HG02588 (cell line): Measurements from ENCODE around the gene SLC22A4.
A peak's percentile ranks its signal among the peaks of the same experiment; 100 is the strongest.

Experiments
- ATAC-seq: cut with Tn5 transposase; IDR thresholded peaks from one replicate; pipeline ENCODE4 v1.9.1; 2021; ENCODE audit warnings: mild to moderate bottlenecking, moderate library complexity; ENCODE audit not compliant: unreplicated experiment

The SLC22A4 gene

DNA sequence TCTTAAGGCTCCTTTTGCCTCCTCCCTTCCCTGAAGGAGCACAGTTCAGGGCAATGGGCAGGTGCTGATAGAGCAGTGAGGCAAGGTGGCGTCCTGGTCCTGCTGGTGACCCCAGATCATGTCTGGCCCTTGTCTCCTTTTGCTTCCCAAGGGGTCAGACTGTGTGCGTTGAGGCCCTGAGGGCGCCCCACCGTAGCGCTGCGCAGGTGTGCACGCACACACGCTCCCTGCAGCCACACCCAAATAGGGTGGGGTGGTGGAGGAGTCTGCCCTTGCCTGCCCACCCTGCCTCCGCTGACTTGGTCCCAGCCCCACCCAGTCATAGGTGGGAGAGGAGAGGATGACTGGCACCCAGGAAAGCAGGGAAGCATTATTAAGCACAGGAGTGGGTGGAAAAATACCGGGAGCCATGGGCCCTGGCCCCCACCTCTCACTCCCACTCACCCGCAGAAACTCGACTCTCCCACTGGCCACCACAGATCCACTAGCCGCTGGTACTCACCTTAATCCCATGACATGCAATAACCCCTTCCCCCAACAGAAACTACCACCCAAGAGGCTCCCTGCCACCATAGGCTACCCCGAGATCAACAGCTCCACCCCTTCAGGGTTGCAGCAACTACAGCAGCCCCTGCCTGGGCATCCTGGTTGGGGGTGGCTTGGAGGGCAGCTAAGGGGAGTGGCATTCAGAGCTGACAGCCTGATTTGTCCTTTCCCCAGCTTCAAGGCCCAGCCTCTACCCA lies 20.0 kb upstream of the SLC22A4 start:
- no peak for ATAC-seq

DNA sequence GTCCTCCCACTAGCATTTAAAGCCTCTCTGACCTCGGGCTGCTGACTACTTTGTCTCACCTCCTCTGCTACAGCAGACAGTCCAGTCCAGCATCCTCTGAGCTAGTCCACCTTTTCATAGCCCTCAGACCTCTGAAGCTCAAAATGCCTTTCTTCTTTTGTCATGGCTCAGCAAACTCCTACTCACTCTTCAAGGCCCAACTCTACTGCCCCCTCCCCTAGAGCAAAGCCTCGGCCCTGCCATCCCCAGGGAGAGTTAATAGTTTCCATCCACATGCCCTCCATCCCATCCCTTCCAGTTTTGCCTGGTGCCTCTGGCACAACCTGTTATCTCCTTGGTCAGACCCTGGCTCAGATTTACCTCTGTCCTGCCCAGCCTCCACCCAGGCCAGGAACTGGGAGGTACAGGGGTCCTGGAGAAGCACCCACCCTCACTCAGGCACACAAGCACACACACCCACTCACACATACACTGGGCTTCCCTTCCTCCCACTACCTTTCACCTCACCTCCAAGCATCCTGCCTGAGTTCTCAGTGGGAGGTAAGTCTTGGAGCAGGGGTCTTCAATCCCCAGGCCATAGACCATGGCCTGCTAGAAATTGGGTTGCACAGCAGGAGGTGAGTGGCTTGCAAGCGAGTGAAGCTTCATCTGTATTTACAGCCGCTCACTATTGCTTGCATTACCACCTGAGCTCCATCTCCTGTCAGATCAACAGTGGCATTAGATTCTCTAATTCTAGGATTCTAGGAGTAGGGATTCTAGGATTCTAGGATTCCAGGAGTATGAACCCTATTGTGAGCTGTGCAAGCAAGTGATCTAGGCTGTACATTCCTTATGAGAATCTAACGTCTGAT lies 18.6 kb upstream of the SLC22A4 start:
- ATAC-seq, result no peak

DNA sequence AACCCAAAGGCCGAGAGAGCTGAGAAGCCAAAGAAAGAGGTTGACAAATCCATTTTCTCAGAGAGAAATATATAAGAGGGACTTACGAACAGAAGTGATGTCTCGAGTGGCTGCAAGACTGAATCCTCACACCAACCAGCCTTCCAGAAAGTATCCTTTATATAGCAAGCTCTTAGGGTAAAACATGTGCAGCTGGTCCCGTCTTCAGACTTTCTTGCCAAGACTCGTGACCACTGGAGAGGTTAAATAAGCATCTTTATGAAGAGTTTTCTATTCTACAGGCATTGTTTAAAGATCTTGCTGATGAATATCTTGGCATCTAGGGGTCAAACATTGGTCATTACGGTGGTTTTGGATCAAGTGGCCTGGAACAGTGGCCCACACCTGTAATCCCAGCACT lies 16.9 kb upstream of the SLC22A4 start:
- no peak for ATAC-seq

DNA sequence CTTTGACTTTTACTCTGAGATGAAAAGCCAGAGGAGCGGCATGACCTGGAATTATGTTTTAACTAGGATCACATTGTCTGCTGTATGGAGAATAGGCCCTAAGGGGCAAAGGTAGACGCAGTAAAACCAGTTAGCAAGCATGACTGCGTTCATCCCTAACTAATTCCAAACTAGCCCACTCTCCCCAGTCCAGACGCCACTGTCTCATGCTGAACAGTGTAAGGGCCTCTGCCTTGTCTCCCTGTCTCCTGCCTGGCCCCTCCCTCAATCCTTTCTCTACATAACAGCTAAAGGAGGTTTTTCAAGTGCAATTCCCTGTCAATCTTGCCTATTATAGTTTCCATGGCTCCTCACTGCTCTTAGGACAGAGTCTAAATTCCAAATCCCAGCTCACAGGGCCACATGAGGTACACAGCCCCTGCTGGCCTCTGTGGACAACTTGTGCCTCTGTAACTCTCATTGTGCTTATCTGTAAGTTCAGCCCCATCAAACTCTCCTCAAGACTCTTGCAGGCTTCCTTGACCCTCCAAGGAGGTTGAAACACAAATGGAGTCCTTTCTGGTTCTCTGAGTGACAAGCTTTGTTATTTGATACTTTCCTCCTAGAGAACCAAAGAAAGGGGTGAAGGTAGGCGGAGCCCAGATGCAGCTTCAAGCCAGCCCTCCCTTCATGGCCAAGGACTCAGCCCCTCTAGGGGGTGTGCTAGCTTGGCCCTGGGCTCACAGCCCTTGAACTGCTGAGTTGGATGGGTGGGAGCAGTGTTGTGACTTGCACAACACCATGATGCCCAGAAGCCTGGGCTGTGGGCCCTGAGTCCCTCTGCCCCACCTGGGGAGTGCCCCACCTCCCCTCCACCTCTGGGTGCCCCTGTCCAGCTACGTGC lies 16.0 kb upstream of the SLC22A4 start:
- no peak for ATAC-seq

DNA sequence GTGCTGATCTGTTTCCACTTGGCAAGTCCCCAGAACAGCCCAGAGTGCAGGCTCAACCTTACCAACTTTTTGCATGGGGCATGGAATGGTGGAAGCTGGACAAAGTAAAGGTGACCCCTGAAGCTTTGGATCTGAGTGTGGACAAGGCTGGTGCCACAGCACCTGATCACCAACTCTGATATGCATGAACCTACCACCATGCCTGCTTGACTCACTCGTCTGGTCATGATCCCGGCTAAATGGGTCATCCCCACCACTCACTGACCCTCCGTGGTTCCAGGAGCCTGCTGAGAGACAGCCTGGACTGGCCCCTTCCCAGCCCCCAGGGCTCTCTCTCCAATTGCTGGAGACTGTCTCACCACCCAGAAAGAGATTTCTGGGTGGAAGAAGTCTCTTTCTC lies 14.4 kb upstream of the SLC22A4 start:
- no peak for ATAC-seq

DNA sequence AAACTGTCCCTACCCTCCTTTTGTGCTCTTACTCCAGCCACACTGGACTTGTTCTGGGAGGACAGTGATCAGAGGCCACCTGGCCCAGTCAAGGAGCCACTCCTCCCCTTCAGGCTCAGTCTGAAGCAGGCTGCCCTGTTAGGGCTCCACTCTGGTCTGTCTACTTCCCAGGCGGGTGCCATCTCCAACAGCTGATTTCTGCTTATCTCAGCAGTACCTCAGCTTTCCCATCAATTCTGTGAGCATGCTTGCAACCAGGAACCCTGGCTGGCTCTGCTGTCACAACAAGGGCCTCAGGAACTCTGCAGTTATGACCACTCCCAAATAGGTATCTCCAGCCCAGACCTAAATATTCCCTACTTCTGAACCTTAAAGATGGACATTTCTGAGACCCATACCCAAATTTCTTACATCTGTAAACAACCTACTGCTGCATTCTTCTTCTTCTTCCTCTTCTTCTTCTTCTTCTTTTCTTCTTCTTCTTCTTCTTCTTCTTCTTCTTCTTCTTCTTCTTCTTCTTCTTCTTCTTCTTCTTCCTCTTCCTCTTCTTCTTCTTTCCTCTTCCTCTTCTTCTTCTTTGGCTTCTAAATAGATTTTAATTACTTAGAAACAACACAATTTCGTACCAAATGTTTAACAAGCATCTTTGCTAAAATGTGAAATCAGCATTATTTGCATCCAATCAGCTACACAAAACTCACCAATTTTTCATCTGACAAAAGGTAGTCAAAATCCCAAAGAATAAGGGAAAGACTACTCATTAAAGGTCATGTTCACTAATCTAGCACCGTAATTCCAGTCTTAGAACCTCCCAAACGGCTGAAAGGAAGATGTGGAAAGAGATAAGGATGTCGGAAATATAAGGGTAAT lies 13.6 kb upstream of the SLC22A4 start:
- ATAC-seq, result no peak

DNA sequence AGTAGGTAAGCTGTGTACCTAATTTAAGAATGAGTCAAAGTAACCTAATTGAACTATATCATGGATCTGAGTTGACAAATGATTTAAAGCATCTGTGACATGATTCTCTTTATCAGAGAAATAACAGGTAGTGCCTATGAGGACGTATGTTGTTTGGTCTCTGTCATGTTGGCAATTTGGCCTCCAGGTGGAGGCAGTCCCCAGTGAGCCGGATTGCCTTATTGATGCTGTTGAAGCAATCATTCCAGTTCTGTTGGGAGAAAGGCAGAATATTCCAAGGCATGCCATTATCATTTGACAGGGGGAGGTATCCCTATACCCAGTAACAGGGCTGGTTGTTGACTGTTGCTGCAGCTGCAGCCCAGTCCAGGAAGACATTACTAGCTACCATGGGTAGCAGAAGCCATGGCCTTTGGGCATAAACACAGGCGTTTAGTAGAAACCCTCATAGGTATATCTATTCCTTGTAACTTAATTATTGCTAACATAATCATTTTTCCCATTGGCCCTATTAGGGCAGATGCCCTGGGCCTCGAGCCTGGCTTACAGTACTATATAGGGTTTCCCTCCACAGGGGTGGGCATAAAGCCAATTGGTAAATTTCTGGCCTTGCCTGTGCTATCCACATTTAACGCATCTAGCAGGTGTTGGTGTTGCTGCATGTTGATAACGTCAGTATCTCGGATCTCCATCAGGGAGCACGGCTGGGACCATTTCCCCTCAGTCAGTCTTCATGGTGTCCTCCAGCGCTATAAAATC lies 12.2 kb upstream of the SLC22A4 start:
- no peak for ATAC-seq

DNA sequence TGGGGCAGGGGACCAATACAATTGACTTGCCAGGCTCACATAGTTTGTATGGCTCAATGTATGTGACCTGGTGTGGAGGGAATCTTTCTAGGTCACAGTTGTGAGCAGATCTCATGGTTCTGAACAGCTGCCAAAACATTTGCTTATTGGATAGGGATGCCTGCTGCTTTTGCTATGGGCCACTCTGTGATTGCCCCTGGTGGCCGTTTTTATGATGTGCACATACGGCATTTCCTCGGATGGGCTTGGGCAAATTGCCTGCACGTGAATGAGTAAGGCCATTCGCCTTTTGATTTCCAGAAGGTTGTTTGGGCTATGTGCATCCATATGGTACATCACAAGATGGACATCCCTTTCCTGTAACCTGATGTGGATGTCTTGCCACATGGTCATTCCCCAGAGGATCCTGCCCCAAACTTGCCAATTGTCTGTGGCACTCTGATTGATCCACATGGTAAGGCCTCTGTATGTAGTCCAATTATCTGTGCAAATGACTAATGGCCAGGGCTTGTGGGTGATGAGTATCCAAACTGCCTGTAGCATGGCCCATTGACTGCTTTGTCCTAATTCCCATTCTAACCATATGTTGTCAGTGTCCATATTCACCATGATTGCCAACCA lies 10.7 kb upstream of the SLC22A4 start:
- ATAC-seq, result no peak

DNA sequence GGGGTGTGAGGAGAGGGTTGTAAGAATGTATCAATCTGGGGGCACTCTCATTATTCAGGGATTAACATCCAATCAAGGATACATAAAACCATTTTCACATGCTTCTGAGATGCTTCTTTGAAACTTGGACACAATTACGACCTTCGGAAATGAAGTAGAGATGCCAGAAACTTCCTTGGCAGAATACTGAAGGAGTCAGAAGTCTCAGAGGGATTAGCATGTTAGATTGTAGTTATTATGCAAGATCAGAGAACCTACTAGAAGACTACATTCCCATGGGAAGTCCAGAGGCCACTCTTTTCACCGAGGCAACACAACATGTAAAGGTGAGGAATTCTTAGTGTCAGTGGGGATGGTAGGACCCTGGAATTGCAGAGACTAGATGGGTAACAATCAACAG lies 5.1 kb upstream of the SLC22A4 start:
- ATAC-seq, result no peak

DNA sequence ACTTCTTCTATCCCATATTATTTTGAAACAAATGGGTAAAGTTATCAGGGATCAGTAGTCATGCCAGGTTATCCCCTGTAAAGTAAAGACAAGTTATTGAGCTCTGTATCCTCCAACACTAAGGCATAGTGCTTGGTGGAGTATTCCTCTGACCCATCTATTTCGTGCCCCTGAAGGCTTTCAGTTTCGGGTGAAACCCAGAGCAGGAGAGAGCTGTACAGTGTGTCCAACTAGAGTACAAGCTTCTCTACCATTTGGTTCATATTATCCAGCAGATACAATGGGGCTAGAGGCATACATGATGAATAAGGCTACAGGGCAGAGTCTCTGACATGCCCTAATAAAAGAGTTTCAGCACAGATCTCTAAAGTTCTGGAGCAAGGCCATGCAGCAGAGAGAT lies 3.2 kb upstream of the SLC22A4 start:
- no peak for ATAC-seq

DNA sequence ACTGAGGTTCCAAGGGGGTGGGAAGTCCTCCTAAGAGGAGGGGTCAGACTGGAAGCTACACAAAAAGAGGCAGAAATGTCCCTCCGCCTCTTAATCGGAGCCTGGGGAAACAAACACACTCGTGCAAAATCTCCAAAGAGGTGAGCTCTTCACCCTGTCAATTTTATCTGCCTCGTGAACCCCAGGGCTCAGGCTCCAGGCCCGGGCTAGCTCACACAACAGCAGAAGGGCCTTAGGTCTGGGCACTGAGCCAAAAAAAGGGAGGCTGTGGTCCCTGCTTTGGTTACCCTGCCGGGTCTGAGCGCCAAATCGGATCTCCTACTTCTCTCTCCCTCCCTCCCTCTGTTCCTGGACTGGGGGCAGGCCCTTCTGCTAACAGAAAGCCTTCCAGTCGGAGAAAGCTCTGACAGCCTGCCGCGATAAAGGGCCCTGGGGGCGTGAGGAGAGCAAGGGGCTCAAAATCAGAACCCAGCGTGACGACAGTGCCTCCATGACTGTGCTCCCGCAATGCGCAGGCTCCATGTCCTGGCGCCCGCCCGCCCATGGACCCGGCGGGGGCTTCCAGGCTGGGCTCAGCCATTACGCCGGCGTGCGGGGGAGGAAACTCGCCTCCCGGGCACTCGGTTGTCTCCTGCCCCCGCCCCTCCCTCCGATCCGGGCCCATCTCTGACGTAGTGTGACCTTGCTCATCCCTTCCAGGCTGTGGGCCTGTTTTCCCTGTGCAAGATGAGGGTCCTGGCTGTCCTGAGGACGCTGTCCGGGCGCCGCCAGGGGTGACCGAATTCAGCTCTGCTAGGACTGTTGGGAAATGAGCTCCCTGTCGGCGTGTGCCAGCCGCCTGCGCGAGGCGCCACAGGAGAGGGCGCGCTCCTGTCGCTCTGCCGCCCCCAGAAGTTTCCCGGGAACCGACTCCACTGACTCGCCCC lies 865 bp upstream of the SLC22A4 start:
- peak; percentile 46 for ATAC-seq

DNA sequence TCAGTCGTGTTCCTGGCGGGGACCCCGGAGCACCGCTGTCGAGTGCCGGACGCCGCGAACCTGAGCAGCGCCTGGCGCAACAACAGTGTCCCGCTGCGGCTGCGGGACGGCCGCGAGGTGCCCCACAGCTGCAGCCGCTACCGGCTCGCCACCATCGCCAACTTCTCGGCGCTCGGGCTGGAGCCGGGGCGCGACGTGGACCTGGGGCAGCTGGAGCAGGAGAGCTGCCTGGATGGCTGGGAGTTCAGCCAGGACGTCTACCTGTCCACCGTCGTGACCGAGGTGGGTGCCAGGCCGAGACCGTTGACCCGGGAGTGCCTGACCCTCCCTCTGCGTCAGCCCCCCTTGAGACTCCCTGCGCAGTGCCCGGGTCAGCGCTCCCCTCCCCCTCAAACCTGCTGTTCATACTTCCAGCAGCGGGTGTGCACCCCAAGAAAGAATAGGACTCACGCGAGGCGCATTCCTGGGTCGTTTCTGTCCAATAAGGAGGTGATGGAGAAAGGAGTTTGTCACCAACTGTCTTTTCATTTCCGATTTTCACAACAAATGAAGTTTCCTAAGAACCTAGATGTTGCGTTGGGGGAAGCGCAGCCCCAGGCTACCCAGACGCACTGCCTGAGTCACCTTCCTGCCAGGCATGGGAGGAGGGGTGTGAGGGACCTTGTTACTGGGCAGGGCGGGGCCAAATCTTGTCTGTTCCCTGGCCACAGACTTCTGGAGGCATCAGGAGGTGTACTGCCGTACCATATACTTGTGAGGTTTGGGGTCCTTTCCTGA lies 722 bp downstream of the SLC22A4 start:
- ATAC-seq, result no peak

DNA sequence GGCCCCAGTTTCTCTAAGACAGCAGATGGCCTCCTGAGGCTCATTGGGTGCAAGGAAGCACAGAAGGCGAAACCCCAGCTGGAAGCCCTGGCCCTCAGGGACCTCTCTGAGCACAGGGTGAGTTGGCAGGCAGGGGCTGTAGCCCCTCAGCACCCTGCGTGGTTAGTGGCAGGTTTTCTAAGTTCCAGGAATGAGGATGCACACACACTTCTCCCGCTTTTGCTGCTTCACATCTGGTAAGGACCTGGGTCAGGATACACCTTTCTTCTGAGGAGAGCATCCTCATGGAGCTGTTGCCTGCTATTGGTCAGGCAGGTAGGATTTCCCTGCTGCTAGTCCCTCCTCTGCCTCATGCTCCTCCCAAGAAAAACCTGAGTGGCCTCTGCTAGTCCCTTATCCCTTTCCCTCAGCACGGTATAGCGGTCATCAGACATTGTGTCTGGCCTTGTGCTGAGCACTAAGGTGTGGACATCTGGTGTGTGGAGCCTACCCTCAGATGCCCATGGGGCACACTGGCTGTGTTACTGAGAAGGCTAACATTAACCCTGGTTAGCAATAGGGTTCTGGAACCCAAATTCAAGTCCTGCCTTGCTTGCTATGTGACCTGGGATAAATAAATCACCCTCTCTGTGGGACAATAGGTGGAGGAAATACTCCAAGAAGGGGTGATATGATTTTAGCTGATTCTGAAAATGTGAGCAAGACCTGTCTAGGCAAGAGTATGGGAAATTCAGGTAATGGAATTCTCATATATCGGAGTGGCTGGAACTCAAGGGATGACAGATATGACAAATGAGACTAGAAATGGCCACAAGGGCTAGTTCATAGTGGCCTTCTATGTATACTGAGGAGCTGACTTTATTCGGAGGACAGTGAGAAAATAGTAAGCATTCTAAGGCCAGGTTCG lies 1.6 kb downstream of the SLC22A4 start:
- ATAC-seq, result no peak

DNA sequence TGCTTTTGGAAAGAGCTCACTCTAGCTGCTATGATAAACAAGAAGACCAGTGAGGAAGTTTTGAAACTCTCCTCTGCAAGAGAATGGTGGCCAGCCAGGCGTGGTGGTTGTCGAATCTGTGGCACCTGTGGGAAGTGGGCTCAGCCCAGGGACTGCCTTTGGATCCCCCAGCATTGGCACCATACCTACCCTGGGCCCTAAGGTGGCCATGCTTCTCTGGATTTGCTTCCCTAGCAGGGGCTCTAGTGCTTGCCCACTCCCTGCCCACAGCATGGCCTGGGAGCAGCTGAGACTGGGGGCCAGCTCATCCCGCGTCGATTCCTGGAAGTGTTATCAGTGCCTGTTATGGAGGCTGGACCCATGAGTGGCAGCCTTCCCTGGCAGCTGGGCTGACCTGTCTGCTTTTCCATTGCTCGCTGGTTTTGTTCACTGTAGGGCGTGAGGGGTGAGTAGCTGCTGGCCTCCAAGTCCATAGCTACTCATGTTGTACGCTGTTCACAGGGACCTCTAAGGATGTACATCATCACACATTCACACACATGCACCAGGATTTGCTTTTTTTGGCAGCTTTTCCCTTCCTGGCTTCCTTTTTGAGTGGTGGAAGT lies 2.3 kb downstream of the SLC22A4 start:
- no peak for ATAC-seq

DNA sequence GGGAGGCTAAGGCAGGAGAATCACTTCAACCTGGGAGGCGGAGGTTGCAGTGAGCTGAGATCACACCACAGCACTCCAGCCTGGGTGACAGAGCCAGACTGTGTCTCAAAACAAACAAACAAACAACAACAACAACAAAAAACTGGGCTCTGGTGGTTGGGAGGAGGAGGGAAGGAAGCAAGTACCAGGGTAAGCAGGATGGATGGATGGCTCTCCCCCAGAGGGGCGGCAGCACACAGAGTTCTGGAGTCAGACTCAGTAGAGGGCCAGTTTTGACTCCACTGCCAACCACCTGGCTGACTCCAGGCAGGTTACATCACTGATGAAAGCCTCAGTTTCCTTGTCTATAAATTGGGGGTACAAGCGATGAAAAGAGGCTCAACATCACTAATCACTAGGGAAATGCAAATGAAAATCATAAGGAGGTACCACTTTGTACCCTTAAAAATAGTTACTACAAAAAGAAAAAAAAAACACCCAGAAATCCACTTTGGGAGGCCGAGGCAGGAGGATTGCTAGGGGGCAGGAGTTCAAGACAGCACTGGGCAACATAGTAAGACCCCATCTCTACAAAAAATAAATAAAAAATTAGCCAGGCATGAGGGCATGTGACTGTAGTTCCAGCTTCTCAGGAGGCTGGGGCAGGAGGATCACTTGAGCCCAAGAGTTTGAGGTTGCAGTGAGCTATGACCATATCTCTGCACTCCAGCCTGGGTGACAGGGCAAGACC lies 3.2 kb downstream of the SLC22A4 start:
- no peak for ATAC-seq
